Measurements from ENCODE around the gene STOM.

STOM gene

DNA sequence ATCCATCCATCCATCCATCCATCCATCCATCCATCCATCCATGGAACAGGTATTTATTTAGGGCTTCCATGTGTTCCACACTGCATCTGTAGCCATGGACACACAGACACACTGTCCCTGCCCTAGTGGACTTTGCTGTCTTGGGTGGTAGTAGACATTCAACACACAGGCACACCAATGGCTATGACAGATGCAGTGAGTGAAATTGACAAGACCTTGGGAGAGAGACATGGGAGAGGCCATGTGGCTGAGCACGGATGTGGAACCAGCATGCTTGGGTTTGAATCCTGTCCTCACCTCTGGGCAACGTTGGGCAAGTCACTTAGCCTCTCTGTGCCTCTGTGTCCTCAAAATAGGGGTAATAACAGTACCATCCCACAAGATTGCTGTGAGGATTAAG lies 45.3 kb downstream of the STOM start:
- H3K4me1 ChIP-seq (ENCODE audit: control insufficient read depth in 5 of 5, insufficient read depth in 5 of 5, low read length in 5 of 5): peaks cover 23 to 81% (median 67%) of the 10 kb centered on the region in 5 donors
- no peaks in the 10 kb centered on the region for H3K27me3 ChIP-seq (ENCODE audit: control insufficient read depth in 5 of 5, insufficient read depth in 4 of 5, low read length in 5 of 5)
- no peaks in the 10 kb centered on the region for H3K9me3 ChIP-seq (ENCODE audit: control insufficient read depth in 5 of 5, low read length in 5 of 5)
- H3K36me3 ChIP-seq (ENCODE audit: control insufficient read depth in 5 of 5, insufficient read depth in 5 of 5, low read length in 5 of 5): peaks cover 22 to 99% (median 86%) of the 10 kb centered on the region in 5 donors
- peak overlapping the region in 1 of 5 donors; percentile 82 for H3K9ac ChIP-seq (ENCODE audit: low read length in 5 of 5)
- H3K4me3 ChIP-seq (ENCODE audit: low read depth in 1 of 5, low read length in 5 of 5): no peak overlapping the region
- H3K27ac ChIP-seq (ENCODE audit: low read depth, low read length): peak overlapping the region; percentile 92

GRCh38 chr9:121324316-121324715 lies 45.7 kb downstream of the STOM start:
- Histone ChIP-seq H3K4me3 (ENCODE audit: low read depth in 1 of 5, low read length in 5 of 5) (no peak overlapping the region), H3K4me1 (ENCODE audit: control insufficient read depth in 5 of 5, insufficient read depth in 5 of 5, low read length in 5 of 5) (peaks cover 23 to 83% (median 69%) of the 10 kb centered on the region in 5 donors), H3K27me3 (ENCODE audit: control insufficient read depth in 5 of 5, insufficient read depth in 4 of 5, low read length in 5 of 5) (no peaks in the 10 kb centered on the region), H3K9me3 (ENCODE audit: control insufficient read depth in 5 of 5, low read length in 5 of 5) (no peaks in the 10 kb centered on the region), H3K27ac (ENCODE audit: low read depth, low read length) (peak overlapping the region; percentile 92), H3K9ac (ENCODE audit: low read length in 5 of 5) (peak overlapping the region in 1 of 5 donors; percentile 35), H3K36me3 (ENCODE audit: control insufficient read depth in 5 of 5, insufficient read depth in 5 of 5, low read length in 5 of 5) (peaks cover 17 to 97% (median 84%) of the 10 kb centered on the region in 5 donors)

DNA sequence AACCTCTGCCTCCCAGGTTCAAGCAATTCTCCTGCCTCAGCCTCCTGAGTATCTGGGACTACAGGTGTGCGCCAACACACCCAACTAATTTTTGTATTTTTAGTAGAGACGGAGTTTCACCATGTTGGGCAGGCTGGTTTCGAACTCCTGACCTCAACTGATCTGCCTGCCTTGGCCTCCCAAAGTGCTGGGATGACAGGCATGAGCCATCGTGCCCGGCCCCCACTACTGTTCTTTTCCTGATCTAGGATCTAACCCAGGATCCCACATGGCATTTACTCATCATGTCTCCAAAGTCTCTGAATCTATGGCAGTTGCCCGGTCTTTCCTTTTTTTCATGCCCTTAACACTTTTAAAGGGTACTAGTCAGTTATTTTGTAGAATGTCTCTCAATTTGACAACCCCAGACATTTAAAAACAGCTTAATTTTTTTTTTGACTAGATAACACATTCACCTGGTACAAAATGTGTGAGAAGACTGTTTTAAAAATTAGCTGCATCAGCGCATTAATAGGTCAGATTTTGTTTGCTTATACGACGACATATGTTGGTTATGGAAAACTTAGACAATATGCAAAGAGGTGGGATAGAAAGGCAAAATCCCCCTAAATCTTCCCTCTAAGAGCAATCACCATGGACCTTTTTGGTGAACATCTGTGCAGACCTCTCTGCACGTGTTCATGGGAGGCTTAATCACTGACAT lies 46.5 kb downstream of the STOM start:
- H3K4me3 ChIP-seq (ENCODE audit: low read depth in 1 of 5, low read length in 5 of 5): no peak overlapping the region
- H3K27ac ChIP-seq (ENCODE audit: low read depth, low read length): peak overlapping the region; percentile 92
- H3K27me3 ChIP-seq (ENCODE audit: control insufficient read depth in 5 of 5, insufficient read depth in 4 of 5, low read length in 5 of 5): no peaks in the 10 kb centered on the region
- H3K9ac ChIP-seq (ENCODE audit: low read length in 5 of 5): peak overlapping the region in 1 of 5 donors; percentile 49
- peaks cover 16 to 97% (median 83%) of the 10 kb centered on the region in 5 donors for H3K36me3 ChIP-seq (ENCODE audit: control insufficient read depth in 5 of 5, insufficient read depth in 5 of 5, low read length in 5 of 5)
- no peaks in the 10 kb centered on the region for H3K9me3 ChIP-seq (ENCODE audit: control insufficient read depth in 5 of 5, low read length in 5 of 5)
- peaks cover 23 to 83% (median 74%) of the 10 kb centered on the region in 5 donors for H3K4me1 ChIP-seq (ENCODE audit: control insufficient read depth in 5 of 5, insufficient read depth in 5 of 5, low read length in 5 of 5)

DNA sequence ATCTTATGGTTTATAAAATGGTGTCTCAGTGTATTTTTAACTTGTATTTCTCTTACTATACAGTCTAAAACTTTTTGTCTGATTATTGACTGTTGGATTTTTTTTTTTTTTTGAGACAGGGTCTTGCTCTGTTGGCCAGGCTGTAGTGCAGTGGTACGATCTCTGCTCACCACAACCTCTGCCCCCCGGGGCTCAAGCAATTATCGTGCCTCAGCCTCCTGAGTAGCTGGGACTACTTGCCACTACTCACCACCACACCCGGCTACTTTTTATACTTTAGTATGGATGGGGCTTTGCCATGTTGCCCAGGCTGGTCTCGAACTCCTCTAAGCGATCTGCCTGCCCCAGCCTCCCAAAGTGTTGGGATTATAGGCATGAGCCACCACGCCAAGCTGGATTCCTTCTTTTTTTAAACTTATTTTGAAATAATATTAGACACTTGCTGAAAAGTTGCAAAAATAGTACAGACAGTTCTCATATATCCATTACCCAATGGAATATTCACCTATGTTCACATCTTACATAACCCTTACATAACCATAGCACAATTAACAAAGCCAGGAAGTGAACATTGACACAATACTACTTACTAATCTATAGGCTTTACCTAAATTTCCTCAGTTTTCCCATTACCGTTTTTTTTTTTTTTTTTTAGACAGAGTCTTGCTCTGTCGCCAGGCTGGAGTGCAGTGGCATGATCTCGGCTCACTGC lies 47.2 kb downstream of the STOM start:
- Histone ChIP-seq H3K4me3 (ENCODE audit: low read depth in 1 of 5, low read length in 5 of 5) (no peak overlapping the region), H3K9me3 (ENCODE audit: control insufficient read depth in 5 of 5, low read length in 5 of 5) (no peaks in the 10 kb centered on the region), H3K36me3 (ENCODE audit: control insufficient read depth in 5 of 5, insufficient read depth in 5 of 5, low read length in 5 of 5) (peaks cover 13 to 97% (median 83%) of the 10 kb centered on the region in 5 donors), H3K27me3 (ENCODE audit: control insufficient read depth in 5 of 5, insufficient read depth in 4 of 5, low read length in 5 of 5) (no peaks in the 10 kb centered on the region), H3K4me1 (ENCODE audit: control insufficient read depth in 5 of 5, insufficient read depth in 5 of 5, low read length in 5 of 5) (peaks cover 23 to 86% (median 79%) of the 10 kb centered on the region in 5 donors), H3K27ac (ENCODE audit: low read depth, low read length) (peak overlapping the region; percentile 92), H3K9ac (ENCODE audit: low read length in 5 of 5) (peak overlapping the region in 3 of 5 donors; percentile 26 to 83 (median 30))

GRCh38 chr9:121322037-121322736 lies 47.9 kb downstream of the STOM start:
- Histone ChIP-seq H3K4me3 (ENCODE audit: low read depth in 1 of 5, low read length in 5 of 5) (no peak overlapping the region), H3K9ac (ENCODE audit: low read length in 5 of 5) (peak overlapping the region in 3 of 5 donors; percentile 26 to 83 (median 30)), H3K9me3 (ENCODE audit: control insufficient read depth in 5 of 5, low read length in 5 of 5) (no peaks in the 10 kb centered on the region), H3K4me1 (ENCODE audit: control insufficient read depth in 5 of 5, insufficient read depth in 5 of 5, low read length in 5 of 5) (peaks cover 28 to 88% (median 81%) of the 10 kb centered on the region in 5 donors), H3K27me3 (ENCODE audit: control insufficient read depth in 5 of 5, insufficient read depth in 4 of 5, low read length in 5 of 5) (no peaks in the 10 kb centered on the region), H3K27ac (ENCODE audit: low read depth, low read length) (peak overlapping the region; percentile 92), H3K36me3 (ENCODE audit: control insufficient read depth in 5 of 5, insufficient read depth in 5 of 5, low read length in 5 of 5) (peaks cover 17 to 97% (median 85%) of the 10 kb centered on the region in 5 donors)

DNA sequence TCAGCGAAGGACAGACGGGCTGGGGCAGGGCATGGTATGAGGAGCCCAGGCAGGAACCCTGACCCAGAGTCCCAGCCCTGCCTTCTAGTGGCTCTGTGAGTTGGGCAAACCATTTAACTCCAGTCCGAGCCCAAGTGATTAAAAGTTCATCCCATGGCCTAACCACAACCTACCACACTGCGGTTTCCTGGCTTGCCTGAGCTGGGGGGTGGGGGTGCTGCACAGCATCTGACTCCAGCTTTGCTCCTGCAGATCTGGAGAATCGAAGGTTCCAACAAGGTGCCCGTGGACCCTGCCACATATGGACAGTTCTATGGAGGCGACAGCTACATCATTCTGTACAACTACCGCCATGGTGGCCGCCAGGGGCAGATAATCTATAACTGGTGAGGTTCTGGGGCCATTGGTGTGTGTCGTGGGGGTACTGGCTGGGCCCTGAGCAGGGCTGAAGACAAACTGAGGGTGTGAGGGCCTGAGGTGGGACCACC lies 49.0 kb downstream of the STOM start:
- Histone ChIP-seq H3K4me1 (ENCODE audit: control insufficient read depth in 5 of 5, insufficient read depth in 5 of 5, low read length in 5 of 5) (peaks cover 24 to 84% (median 82%) of the 10 kb centered on the region in 5 donors), H3K9ac (ENCODE audit: low read length in 5 of 5) (peak overlapping the region in 3 of 5 donors; percentile 20 to 64 (median 30)), H3K27me3 (ENCODE audit: control insufficient read depth in 5 of 5, insufficient read depth in 4 of 5, low read length in 5 of 5) (no peaks in the 10 kb centered on the region), H3K9me3 (ENCODE audit: control insufficient read depth in 5 of 5, low read length in 5 of 5) (no peaks in the 10 kb centered on the region), H3K27ac (ENCODE audit: low read depth, low read length) (peak overlapping the region; percentile 86), H3K4me3 (ENCODE audit: low read depth in 1 of 5, low read length in 5 of 5) (no peak overlapping the region), H3K36me3 (ENCODE audit: control insufficient read depth in 5 of 5, insufficient read depth in 5 of 5, low read length in 5 of 5) (peaks cover 18 to 97% (median 85%) of the 10 kb centered on the region in 5 donors)

GRCh38 chr9:121319383-121319780 lies 50.7 kb downstream of the STOM start:
- peak overlapping the region; percentile 86 for H3K27ac ChIP-seq (ENCODE audit: low read depth, low read length)

DNA sequence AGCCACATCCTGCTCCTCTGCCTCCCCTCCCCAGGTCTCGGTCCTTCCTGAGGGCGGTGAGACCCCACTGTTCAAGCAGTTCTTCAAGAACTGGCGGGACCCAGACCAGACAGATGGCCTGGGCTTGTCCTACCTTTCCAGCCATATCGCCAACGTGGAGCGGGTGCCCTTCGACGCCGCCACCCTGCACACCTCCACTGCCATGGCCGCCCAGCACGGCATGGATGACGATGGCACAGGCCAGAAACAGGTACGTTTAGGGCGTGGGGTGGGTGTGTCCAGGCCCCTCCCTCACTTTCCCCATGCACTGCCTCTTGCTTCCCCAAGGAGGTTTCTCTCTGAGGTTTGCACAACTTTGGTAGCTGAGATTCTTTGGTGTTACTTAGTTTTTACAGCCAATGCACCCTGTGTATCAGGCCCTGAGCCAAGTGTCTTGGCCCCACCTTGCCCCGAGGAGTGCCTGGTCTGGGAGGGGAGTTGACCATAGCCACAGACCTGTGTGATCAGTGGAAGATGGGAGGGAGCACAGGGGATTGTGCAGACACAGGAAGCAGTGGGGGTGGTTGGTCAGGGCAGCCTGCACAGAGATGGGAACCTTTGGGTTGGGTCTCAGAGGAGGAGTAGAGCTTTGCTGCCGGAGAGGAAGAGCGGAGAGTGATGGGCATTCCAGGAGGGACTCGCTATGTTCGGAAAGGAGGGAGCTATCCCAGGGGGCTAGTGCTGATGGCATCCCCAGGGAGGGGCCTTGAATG lies 51.2 kb downstream of the STOM start:
- H3K36me3 ChIP-seq (ENCODE audit: control insufficient read depth in 5 of 5, insufficient read depth in 5 of 5, low read length in 5 of 5): peaks cover 22 to 95% (median 81%) of the 10 kb centered on the region in 5 donors
- peak overlapping the region in 1 of 5 donors; percentile 24 for H3K9ac ChIP-seq (ENCODE audit: low read length in 5 of 5)
- H3K27ac ChIP-seq (ENCODE audit: low read depth, low read length): peak overlapping the region; percentile 86
- H3K4me3 ChIP-seq (ENCODE audit: low read depth in 1 of 5, low read length in 5 of 5): no peak overlapping the region
- peaks cover 12 to 82% (median 67%) of the 10 kb centered on the region in 5 donors for H3K4me1 ChIP-seq (ENCODE audit: control insufficient read depth in 5 of 5, insufficient read depth in 5 of 5, low read length in 5 of 5)
- no peaks in the 10 kb centered on the region for H3K27me3 ChIP-seq (ENCODE audit: control insufficient read depth in 5 of 5, insufficient read depth in 4 of 5, low read length in 5 of 5)
- H3K9me3 ChIP-seq (ENCODE audit: control insufficient read depth in 5 of 5, low read length in 5 of 5): no peaks in the 10 kb centered on the region

More at GRCh38 chr9:121319383-121319780, 50.7 kb downstream of the STOM start:
- peaks cover 22 to 95% (median 81%) of the 10 kb centered on the region in 5 donors for H3K36me3 ChIP-seq (ENCODE audit: control insufficient read depth in 5 of 5, insufficient read depth in 5 of 5, low read length in 5 of 5)
- no peaks in the 10 kb centered on the region for H3K9me3 ChIP-seq (ENCODE audit: control insufficient read depth in 5 of 5, low read length in 5 of 5)
- no peaks in the 10 kb centered on the region for H3K27me3 ChIP-seq (ENCODE audit: control insufficient read depth in 5 of 5, insufficient read depth in 4 of 5, low read length in 5 of 5)
- peak overlapping the region in 1 of 5 donors; percentile 15 for H3K9ac ChIP-seq (ENCODE audit: low read length in 5 of 5)
- peaks cover 12 to 82% (median 67%) of the 10 kb centered on the region in 5 donors for H3K4me1 ChIP-seq (ENCODE audit: control insufficient read depth in 5 of 5, insufficient read depth in 5 of 5, low read length in 5 of 5)
- H3K4me3 ChIP-seq (ENCODE audit: low read depth in 1 of 5, low read length in 5 of 5): no peak overlapping the region

Data from subcutaneous abdominal adipose tissue (tissue), 5 donors.